CD14-positive monocyte (primary cell): ENCODE measurements around the gene RNF223. TPM values are rescaled to one million over a fixed set of nuclear protein-coding genes. Genes with fewer than 3 reads are reported as not detected.
A peak's percentile ranks its signal among the peaks of the same experiment; 100 is the strongest.

ENCODE experiments used
- DNase-seq, 3 donors: peaks; one replicate each; pipeline ENCODE4 v3.0.0-alpha.2; 2011 to 2022
- H2AFZ ChIP-seq: 2 replicates; pipeline ENCODE4 v1.6.0; 2012; ENCODE audit warnings: mild to moderate bottlenecking, low read depth, low read length, inconsistent platforms; ENCODE audit not compliant: insufficient read depth, poor library complexity, severe bottlenecking
- H3K27ac ChIP-seq, 2 donors: 1 replicate in 1 of 2; 2 replicates in 1 of 2; pipeline ENCODE4 v1.5.1; 2012 to 2013; ENCODE audit warnings: low read length in 2 of 2, control low read depth in 1 of 2, inconsistent platforms in 1 of 2, low read depth in 1 of 2, mild to moderate bottlenecking in 1 of 2
- H3K27me3 ChIP-seq, 2 donors: one replicate each; pipeline versions ENCODE4 v1.6.0 to v1.6.1; 2011 to 2013; ENCODE audit warnings: low read length in 2 of 2; ENCODE audit not compliant: control insufficient read depth in 2 of 2, insufficient read depth in 2 of 2
- H3K36me3 ChIP-seq, 2 donors: replicated peaks in 1 of 2; 1 replicate in 1 of 2; 2 replicates in 1 of 2; pipeline versions ENCODE4 v1.5.1 to v1.6.1; 2012 to 2013; ENCODE audit warnings: low read length in 2 of 2, control low read depth in 1 of 2, inconsistent platforms in 1 of 2, mild to moderate bottlenecking in 1 of 2; ENCODE audit not compliant: insufficient read depth in 2 of 2, control insufficient read depth in 1 of 2
- H3K4me1 ChIP-seq, 2 donors: 1 replicate in 1 of 2; 2 replicates in 1 of 2; pipeline versions ENCODE4 v1.5.1 to v1.6.1; 2012 to 2013; ENCODE audit warnings: low read length in 2 of 2, control low read depth in 1 of 2, inconsistent platforms in 1 of 2, mild to moderate bottlenecking in 1 of 2, moderate library complexity in 1 of 2; ENCODE audit not compliant: insufficient read depth in 2 of 2, control insufficient read depth in 1 of 2
- H3K4me2 ChIP-seq: replicated peaks from 2 replicates; pipeline ENCODE3; 2012; ENCODE audit warnings: low read length, moderate library complexity, mild to moderate bottlenecking; ENCODE audit not compliant: poor library complexity, severe bottlenecking; ENCODE audit errors: extremely low read depth
- H3K4me3 ChIP-seq, 3 experiments: fragments of 200-600 bp in 1 of 3; sonication (generic) in 1 of 3; replicated peaks in 1 of 3; 1 replicate in 2 of 3; 2 replicates in 1 of 3; pipeline ENCODE4 v1.5.1; 2011 to 2013; ENCODE audit warnings: low read length in 3 of 3, mild to moderate bottlenecking in 3 of 3, control low read depth in 2 of 3, low read depth in 2 of 3, inconsistent platforms in 1 of 3, moderate library complexity in 1 of 3
- H3K79me2 ChIP-seq: 2 replicates; pipeline ENCODE4 v1.6.0; 2012; ENCODE audit warnings: mild to moderate bottlenecking, control low read depth, inconsistent platforms, low read length, moderate library complexity; ENCODE audit not compliant: insufficient read depth
- H3K9ac ChIP-seq: 2 replicates; pipeline ENCODE4 v1.6.0; 2017; ENCODE audit warnings: low read length, mild to moderate bottlenecking; ENCODE audit not compliant: insufficient read depth, poor library complexity, severe bottlenecking
- H3K9me3 ChIP-seq, 2 donors: replicated peaks in 1 of 2; 1 replicate in 1 of 2; 2 replicates in 1 of 2; pipeline versions ENCODE4 v1.5.1 to v1.6.1; 2012 to 2013; ENCODE audit warnings: low read length in 2 of 2, control low read depth in 1 of 2; ENCODE audit not compliant: control insufficient read depth in 1 of 2, insufficient read depth in 1 of 2
- H4K20me1 ChIP-seq: 2 replicates; pipeline ENCODE4 v1.6.0; 2012; ENCODE audit warnings: mild to moderate bottlenecking, low read length, control low read depth, moderate library complexity; ENCODE audit not compliant: insufficient read depth
- H3K27ac Mint-ChIP-seq, 7 donors: one replicate each; pipeline ENCODE4 v1.8.0; 2020; ENCODE audit warnings: mild to moderate bottlenecking in 7 of 7, mixed read lengths in 7 of 7, moderate library complexity in 6 of 7, inconsistent platforms in 2 of 7
- H3K27me3 Mint-ChIP-seq, 3 donors: one replicate each; pipeline ENCODE4 v1.8.0; 2021 to 2022; ENCODE audit warnings: low read depth in 3 of 3, mild to moderate bottlenecking in 3 of 3, mixed read lengths in 3 of 3, moderate library complexity in 3 of 3, inconsistent platforms in 1 of 3
- H3K36me3 Mint-ChIP-seq, 2 donors: one replicate each; pipeline ENCODE4 v1.8.0; 2020; ENCODE audit warnings: mixed read lengths in 2 of 2, inconsistent platforms in 1 of 2, mild to moderate bottlenecking in 1 of 2
- H3K4me1 Mint-ChIP-seq: one replicate; pipeline ENCODE4 v1.8.0; 2020; ENCODE audit warnings: mild to moderate bottlenecking, mixed read lengths
- H3K4me3 Mint-ChIP-seq, 2 donors: one replicate each; pipeline ENCODE4 v1.8.0; 2020; ENCODE audit warnings: mild to moderate bottlenecking in 2 of 2, mixed read lengths in 2 of 2, moderate library complexity in 1 of 2
- H3K9me3 Mint-ChIP-seq, 7 donors: one replicate each; pipeline ENCODE4 v1.8.0; 2020 to 2022; ENCODE audit warnings: mixed read lengths in 7 of 7, mild to moderate bottlenecking in 6 of 7, moderate library complexity in 6 of 7, inconsistent platforms in 2 of 7
- CTCF ChIP-seq: fragments of 200-600 bp; IDR thresholded peaks from one replicate; pipeline ENCODE4 v1.8.0; 2022; ENCODE audit warnings: antibody characterized with exemption, mild to moderate bottlenecking
- WGBS: methylation state at CpG from one replicate; pipeline ENCODE4 v1.1.5; 2013; ENCODE audit warnings: missing lambda C conversion rate; ENCODE audit not compliant: insufficient coverage; 5-methylcytosine and 5-hydroxymethylcytosine counted together
- intact Hi-C, 2 donors: fragments of 100-400 bp; cut with micrococcal nuclease; formaldehyde crosslinking; loops; one replicate each; pipeline versions ENCODE4 v1.15.0 to v1.15.1; 2023
- polyA plus RNA-seq, 3 donors: library from polyadenylated mRNA; depleted of rRNA in 1 of 3; unstranded in 2 of 3; stranded (reverse) in 1 of 3; fragments of 300-500 nt in 2 of 3; fragments of >200 nt in 1 of 3; fragmentation: Illumina TruSeq in 2 of 3; gene quantifications; 1 replicate in 2 of 3; 2 replicates in 1 of 3; pipeline ENCODE4 v1.2.3, GENCODE V29; 2012 to 2021

RNF223 gene
- polyA plus RNA-seq, 3 donors = not detected

GRCh38 chr1:1025730-1026129 lies 48.4 kb downstream of the RNF223 start:
- no peaks in the 10 kb centered on the region for H3K9me3 ChIP-seq
- no peaks in the 10 kb centered on the region for H4K20me1 ChIP-seq
- Mint-ChIP-seq H3K4me3 (no peak overlapping the region), H3K27ac (peak overlapping the region in 1 of 7 donors; percentile 41), H3K27me3 (peaks cover 28 to 45% (median 29%) of the 10 kb centered on the region in 3 donors), H3K9me3 (peaks cover 0 to 6% (median 0%) of the 10 kb centered on the region in 7 donors), H3K4me1 (peaks cover 6% of the 10 kb centered on the region), H3K36me3 (no peaks in the 10 kb centered on the region)
- H2AFZ ChIP-seq = no peak overlapping the region
- H3K27me3 ChIP-seq = peaks cover 7 to 38% of the 10 kb centered on the region in 2 donors
- WGBS = 95% methylated on average over 7 of the region's 10 CpGs
- peaks cover 7 to 9% of the 10 kb centered on the region in 2 donors for H3K4me1 ChIP-seq
- H3K79me2 ChIP-seq = no peaks in the 10 kb centered on the region
- H3K36me3 ChIP-seq = no peaks in the 10 kb centered on the region
- no peak overlapping the region for H3K4me3 ChIP-seq
- H3K9ac ChIP-seq = no peak overlapping the region
- no peak overlapping the region for H3K4me2 ChIP-seq
- DNase-seq = no peak
- no peak overlapping the region for H3K27ac ChIP-seq
- intact Hi-C loops = no loop called here
- TF ChIP-seq CTCF = no peak

- Mint-ChIP-seq H3K4me1 (peaks cover 6% of the 10 kb centered on the region), H3K9me3 (peaks cover 0 to 6% (median 0%) of the 10 kb centered on the region in 7 donors), H3K4me3 (no peak overlapping the region), H3K27me3 (peaks cover 28 to 51% (median 29%) of the 10 kb centered on the region in 3 donors), H3K36me3 (no peaks in the 10 kb centered on the region), H3K27ac (no peak overlapping the region)
- Histone ChIP-seq H3K27me3 (peaks cover 7 to 41% of the 10 kb centered on the region in 2 donors), H3K79me2 (no peaks in the 10 kb centered on the region), H3K27ac (no peak overlapping the region), H3K9me3 (no peaks in the 10 kb centered on the region), H3K36me3 (no peaks in the 10 kb centered on the region), H3K4me2 (no peak overlapping the region), H3K9ac (no peak overlapping the region), H2AFZ (no peak overlapping the region), H3K4me3 (no peak overlapping the region), H3K4me1 (peaks cover 8 to 16% of the 10 kb centered on the region in 2 donors), H4K20me1 (no peaks in the 10 kb centered on the region)
- DNase-seq = no peak
- intact Hi-C loops = loop anchor here in 1 of 2 donors (5.0 kb wide), 1 partner anchor 32 kb away; no protein-coding TSS in a partner anchor
- TF ChIP-seq CTCF = no peak
- 91% methylated on average over 19 of the region's 31 CpGs for WGBS
These were observed 49.1 kb downstream of the RNF223 start for GRCh38 chr1:1024771-1025699.
